PC-3 (cell line): Measurements from ENCODE around the gene AUTS2.

ENCODE experiments used
- CTCF ChIP-seq: fragments of 300-600 bp; sonication (generic); conservative IDR thresholded peaks from 2 replicates; pipeline ENCODE4 v1.5.1; 2017; ENCODE audit warnings: antibody characterized with exemption, low read depth, mild to moderate bottlenecking, low read length
- EZH2 ChIP-seq: fragments of 300-600 bp; sonication (generic); IDR thresholded peaks from one replicate; pipeline ENCODE4 v1.6.1; 2017; ENCODE audit warnings: antibody characterized with exemption, mild to moderate bottlenecking, low read length; ENCODE audit not compliant: unreplicated experiment

GRCh38 chr7:70836946-70837345 is 1238.7 kb downstream of the AUTS2 start:
- TF ChIP-seq CTCF (no peak), EZH2 (no peak)
